Activated naive CD4-positive, alpha-beta T cell treated with anti-CD3 and anti-CD28 coated beads, Interleukin-2, amount 50 U/mL, for 16 hours (primary cell): ENCODE results near the gene HS3ST3A1.
"Not testable (repeated sequence)": the region's sequence is repeated elsewhere in the genome, so short reads cannot be mapped to it uniquely, and the experiment has no call there.

ENCODE experiments used
- DNase-seq: peaks from one replicate; pipeline ENCODE4 v3.0.0-alpha.2; 2020

The HS3ST3A1 gene

DNA sequence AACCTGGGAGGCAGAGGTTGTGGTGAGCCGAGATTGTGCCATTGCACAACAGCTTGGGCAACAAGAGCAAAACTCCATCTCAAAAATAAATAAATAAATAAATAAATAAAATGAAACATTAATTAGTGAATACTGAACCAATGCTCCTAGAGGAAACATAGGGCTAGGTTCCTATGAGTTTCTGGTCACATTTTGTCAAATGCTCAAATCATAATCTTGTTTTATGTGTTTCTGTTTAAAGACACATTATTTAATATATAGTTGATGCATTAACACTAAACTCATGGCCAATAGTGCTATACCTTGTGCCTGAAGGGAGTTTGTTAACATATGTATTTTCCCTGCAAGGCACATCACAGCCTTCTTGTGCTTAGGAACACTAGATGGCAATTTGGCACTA, 66.8 kb downstream of the HS3ST3A1 start:
- no peak for DNase-seq

DNA sequence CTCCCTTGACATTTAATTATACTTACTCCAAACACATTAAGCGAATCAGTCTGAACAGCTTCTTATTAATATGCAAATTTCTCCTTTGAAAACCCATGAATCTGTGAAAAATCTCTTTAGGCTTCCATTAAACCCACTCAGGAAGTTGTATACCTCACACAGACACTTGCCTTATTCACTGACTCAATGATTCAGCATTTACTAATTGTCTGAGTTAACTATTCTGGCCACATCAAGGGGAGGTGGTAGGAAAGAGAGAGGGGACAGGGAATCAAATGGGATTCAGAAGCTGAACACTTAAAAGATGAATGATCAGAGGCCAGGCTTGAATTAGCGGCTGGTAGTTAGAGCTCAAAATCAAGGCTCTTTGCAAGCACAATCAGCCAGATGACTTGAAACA, 70.0 kb downstream of the HS3ST3A1 start:
- no peak for DNase-seq

DNA sequence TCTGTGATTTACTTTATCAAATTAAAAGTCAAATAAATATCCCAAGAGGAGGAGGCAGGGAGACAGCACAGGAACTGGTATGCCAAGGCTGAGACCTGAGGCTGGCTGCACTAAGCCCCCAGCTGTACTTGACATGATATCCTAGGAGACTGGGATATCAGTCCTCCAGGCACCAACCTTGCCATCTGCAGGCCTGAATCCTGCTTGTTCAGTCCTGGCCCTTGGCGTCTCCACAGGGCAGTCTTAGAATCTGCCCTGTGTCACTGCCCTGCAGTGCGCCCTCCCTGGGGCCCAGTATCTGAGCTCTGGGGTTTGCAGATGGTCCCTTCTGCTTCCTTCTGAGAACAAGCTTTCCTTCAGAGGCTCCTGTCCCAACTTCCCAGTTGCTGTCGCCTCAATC, 75.9 kb downstream of the HS3ST3A1 start:
- DNase-seq = no peak

DNA sequence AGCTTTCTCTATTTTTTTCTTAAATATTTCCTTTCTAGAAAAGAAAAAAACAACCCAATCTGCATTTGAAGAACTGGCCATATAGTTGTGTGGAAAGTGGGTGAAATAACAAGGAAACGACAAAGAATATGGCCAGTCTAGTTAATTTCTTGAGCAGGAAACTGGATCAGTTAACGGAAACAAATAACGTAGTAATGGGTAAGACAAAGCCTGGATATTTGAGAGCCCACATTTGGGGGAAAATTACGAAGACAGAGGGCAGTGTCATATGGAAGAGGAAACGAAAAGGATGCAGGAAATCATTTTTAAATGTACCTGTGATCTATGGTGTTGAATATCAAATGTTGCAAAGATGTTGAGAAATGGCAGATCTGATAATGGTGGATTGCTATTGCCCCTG, 78.6 kb downstream of the HS3ST3A1 start:
- DNase-seq = no peak

DNA sequence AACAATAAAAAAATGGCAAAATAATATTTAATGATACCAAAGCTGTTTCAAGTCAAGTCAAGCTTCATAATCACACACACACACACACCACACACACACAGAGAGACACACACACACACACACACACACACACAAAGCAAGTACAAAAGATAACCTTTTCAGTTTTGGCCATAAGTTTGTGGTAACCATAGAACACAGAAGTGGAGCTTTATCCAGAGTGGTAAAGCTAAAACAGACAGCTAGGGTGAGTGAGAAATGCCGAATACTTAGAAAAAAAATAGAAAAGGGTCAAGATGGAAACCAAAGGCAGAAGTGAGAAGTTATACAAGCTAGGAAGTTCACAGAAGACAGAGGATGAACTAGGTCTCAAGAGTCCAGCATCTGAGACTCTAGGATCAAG, 79.0 kb downstream of the HS3ST3A1 start:
- DNase-seq = no peak

DNA sequence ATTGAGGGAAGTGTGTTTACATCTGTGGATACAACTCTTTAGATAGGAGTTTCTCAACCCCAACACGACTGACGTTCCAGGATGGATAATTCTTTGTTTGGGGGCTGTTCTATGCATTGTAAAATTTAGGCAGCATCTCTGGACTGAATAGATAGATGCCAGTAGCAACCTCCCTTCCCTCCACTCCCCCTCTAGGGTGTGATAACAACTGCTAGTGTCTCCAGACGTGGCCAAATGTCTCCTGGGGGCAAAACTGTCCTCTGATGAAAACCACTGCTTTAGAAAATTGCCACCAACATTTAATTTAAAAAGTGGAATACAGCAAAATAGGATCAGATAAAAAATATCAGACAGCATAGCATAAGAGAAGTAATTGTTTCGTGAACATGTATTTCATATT, 79.9 kb downstream of the HS3ST3A1 start:
- no peak for DNase-seq

DNA sequence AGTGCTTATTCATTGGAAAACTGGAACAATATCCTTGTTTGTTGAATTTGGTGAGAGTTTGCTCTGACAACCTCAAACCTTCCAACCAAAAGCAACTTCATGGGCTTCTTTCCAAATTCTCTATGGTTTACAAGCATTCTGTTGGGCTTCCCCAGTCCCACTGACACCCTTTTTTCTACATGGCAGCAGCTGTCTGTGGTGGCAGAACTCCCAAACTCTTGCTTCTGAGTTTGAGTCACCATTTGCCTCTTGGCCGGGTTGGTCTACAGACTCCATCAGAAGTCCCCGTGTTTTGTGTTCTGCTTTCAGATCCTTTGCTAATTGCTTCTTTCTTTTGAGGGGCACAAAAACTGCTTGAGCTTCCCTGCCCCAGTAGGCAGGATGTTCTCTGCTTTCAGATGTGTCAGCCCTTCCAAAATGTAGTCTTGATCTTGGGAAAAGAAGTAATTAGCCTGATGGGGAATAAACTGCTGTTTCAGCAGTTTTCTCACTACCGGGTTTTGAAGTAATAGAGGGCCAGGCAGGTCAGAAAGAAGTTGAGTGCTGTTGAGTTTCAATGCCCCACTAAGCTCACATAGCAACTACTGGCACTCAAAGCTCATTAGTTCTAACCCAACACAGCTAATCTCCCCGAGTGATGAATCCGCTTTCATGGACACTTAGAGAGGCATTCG, 80.7 kb downstream of the HS3ST3A1 start:
- DNase-seq = no peak

DNA sequence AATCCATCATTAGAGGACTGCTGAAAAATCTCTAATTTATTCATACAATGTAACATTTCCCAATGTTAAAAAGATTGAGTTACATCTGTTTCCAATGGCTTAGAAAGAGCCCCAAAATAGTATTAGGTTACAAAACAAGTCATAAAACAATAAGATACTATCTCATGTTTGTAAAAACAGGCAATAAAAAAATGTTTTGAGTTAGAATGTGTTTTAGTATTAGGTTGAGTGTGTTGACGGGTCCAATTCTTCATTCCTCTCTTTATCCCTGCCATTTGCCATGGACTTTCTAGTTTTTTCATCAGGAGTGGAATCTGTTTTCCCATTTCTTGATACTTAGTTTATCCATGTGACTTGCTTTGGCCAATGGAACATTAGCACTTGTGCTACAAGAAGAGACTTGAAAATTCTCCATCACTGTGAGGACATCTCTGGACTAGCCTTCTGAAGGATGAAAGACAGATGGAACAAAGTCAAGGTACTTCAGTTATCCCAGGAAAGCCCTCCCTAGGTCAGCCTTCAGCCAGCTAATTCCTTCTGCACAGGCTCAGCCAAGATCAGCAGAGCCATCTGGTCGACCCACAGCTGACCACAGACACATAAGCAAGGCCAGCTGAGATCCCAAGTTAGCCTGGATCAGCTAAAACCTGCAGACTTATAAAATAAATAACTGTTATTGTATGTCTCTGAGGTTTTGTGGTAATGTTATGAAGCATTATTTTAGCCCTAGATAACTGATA, 83.3 kb downstream of the HS3ST3A1 start:
- DNase-seq = no peak

DNA sequence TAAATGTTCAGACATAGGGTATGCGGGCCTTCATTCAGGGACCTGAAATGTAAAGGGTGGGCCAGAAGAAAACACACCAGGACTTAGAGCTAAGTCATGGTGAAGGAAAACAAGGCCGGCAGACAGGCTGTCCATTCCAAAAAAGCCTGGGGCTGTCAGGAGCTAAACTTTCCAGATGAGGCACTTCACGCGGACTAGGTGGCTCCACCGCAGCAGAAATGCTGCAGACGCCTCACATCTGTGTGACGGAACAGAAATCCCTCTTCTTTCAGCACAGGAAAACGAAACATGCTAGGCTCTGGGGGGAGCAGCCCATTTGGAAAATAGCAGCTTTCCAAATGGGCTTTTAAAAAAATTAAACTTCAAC, 88.7 kb downstream of the HS3ST3A1 start:
- no peak for DNase-seq

DNA sequence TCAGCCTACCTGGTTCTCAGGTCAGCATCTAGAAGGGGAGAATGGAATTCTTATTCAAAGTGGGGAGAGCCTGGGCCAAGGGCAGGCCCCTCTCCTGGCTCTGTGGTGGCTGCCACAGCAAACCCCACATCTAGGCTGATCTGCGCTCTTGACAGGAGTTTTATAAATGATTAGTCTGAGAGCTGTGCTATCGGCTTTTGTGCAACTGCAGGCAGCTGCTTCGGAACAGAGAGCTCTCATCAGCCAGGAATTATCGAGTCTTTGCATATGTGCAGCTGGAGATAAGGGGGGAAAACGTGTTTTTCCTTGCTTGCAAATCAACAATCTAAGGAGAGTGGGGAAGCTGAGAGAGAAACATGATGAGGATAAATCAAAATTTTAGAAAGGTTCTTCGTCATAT, 91.7 kb downstream of the HS3ST3A1 start:
- no peak for DNase-seq

DNA sequence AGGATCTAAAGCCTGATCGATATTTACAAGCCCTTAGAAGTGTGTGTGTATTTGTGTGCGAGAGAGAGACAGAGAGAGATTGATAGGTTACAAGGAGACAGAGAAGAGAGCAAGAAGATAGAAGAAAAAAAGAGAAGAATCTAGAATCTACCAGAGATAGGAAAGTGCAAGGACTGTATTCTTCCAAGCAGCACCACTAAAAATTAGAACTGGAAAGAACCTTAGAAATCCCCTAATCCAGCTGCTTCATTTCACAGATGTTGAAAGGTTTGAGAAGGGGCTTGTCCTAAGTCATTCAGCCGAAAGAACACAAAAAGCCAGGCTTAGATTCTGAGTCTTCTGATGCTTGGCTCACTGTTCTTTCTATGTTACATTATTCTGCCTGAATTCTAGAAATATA, 92.2 kb downstream of the HS3ST3A1 start:
- DNase-seq = no peak

DNA sequence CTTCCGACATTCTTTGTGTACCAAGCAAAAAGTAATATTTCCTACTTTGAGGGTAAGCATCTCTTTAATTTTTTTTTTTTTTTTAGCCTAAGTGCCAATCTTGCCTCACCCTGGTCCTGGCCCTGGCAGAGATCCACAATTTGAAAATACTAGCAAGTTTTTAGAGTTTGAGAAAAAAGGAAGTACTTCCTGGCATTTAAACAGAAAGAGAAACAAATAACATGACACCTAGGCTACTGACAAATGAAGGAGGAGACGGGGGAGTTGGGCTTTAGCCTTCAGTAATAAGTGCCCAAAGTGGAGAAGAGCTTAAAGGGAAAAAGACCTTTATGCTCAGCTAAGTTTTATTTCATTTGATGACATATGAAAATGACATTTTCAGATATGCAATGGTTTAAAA, 92.8 kb downstream of the HS3ST3A1 start:
- no peak for DNase-seq

DNA sequence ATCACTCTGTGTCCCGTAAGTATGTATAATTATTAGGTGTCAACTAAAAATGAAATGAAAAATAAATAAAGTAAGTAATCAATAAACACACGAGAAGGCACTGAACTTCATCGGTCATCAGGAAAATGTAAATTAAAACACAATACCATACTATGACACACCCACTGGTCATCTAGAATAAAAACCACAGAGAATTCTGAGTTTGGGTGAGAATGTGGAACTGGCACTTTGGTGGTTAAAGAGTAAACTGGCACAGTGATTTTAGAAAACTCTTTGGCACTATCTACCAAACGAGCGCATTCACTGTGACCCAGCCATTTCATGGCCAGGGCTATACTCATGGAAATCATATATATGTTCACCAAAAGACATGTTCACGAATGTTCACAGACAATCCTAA, 98.2 kb downstream of the HS3ST3A1 start:
- DNase-seq = no peak

DNA sequence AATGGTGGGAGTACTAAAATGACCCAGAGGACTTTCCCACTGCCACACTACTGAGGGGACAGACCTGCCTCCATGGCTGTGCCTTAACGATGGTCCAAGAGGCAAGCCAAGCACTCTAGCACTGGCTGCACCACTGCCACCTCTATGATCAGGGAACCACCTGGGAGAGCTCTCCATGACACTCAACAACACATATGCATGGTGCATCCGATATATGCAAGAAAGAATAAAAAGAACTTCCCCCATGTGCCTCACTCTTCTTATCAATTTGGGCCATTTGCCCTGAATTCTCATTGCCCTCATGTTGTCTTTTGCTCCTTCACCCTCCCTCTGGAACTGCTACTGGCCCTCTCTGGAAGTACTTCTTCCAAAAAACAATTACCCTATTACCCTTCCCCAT, 99.5 kb downstream of the HS3ST3A1 start:
- DNase-seq = no peak

DNA sequence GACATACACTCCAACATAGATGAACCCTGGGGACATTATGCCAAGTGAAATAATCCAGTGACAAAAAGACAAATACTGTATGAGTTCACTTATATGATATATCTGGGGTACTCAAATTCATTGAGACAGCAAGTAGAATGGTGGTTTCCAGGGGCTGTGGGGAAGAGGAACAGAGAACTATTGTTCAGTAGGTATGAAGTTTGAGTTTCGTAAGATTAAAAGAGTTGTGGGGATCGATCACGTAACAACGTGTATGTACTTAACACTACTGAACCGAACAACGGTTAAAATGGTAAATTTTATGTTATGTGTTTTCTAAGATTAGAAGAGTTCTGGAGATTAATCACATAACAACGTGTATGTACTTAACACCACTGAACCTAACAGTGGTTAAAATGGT, 100.8 kb downstream of the HS3ST3A1 start:
- DNase-seq = no peak

DNA sequence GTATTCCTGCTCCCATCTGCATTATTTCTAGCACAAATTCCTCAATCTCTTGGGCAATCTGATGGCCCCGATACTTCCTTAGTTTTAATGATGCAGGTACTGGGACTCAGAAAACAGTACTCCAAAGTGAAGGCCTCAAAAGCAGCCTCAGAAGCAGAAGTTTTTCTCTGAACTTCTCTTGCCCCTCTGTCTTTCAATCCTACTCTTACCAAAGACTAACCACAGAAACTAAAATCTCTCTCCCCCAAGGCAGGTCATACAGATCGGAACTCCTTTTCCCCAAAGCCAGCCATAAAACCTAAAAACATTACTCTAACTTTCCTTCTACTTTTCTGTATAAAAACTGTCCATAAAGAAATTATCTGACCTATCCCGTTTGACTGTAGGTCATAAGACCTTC, 103.5 kb downstream of the HS3ST3A1 start:
- DNase-seq = no peak

DNA sequence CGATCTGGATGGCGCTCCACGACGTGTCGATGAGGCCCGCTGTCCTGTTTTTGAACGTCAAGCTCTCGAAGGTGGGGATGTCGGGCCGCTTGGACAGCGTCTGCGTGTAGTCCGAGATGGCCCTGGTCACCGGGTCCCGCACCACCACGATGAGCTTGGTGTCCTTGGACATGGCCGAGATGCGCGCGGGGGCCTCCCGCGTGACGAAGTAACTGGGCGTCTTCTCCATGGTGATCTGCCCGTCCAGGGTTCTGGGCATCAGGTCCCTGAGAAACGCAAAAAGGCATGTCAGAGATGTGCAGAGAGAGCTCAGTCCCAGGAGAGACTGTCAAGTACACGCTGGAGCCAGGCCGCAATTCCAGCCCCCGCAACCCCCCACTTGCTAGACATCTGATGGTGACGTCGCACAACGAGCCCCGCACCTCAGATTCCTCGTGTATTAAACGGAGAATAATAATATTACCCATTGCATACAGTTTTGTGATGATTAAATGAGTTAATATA, 105.1 kb downstream of the HS3ST3A1 start:
- not testable (repeated sequence) for DNase-seq

DNA sequence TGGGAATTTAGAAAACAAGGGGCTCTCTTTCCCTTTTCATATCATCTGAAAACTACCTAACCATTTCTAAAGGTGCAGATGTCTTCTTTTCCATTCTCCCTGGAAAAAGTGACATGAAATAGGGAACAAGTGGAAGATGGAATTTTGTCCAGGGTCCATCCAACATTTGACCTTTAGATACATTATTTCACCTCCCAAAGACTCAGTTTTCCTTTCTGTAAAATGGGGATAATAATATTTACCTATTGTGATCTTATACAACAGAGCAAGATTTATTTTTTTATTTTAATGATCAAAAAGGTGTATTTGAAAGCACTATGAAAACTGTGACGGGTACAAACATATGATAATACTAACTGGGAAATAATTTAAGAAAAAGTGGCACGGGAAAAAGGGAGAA, 106.3 kb downstream of the HS3ST3A1 start:
- no peak for DNase-seq

DNA sequence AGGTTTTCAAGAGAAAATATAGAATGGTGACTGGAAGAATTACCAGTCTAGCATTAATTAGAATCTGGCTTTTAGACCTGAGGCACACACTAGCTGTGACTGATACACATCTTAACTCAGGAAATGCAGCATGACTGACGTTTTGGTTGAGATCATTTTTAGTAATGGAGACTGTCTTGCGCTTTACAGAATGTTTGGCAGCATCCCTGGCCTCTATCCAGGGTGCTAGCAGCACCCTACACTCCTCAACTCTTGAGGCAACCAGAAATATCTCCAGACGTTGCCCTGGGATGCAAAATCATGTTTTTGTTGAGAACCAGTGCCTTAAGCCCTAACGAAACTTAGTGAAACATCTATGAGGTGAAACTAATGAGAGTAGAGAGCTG, 109.0 kb downstream of the HS3ST3A1 start:
- DNase-seq = no peak

DNA sequence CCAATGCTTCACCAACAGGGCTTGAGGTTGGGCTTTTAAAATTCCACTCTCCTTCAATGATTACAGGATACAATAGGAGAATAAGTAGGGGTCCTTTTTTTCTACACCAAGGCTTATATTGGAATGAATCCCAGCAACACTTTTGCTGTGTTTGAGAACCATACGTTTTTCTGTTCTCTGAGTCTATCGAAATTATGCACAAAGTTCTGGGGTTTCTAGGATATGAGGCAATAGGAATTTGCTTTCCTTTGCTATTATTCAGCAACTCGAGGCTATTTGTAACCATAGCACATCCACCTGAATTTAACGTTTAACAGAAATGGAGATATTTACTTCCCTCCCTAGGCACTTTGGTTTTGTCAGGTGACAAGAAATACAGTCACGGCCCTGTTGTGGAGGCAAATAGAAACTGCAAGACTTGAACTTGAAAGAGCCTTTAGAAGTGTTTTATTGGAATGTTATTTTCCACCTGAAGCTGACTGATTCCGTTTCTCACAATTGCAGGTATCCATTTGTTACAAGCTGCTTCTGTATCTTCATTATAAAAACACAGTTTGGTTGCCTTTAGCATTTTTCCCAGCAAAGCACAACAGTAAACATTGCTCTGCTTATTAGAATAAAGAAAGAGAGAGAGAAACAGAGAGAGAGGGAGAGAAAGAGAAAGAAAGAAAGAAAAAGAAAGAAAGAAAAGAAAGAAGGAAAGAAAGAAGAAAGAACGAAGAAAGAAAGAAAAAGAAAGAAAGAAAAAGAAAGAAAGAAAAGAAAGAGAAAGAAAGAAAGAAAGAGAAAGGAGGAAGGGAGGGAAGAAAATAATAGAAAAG, 109.6 kb downstream of the HS3ST3A1 start:
- DNase-seq = no peak

DNA sequence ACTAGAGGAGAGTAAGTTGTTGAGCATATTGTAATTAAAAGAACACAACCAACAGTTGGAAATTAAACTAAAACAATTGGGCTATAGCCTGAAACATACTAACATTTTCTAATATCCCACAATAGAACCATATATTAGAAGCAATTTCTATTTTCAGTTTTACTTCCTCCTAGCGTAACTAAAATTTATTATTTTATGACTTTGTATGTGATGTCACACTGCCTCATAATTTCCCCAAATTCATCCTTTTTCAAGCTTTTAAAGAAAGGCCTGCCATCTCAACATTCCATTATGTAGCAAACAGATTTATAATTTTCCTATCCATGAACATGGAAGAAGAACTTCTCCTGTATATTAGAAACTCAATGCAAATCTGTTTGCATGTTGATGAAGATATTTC, 110.2 kb downstream of the HS3ST3A1 start:
- DNase-seq = no peak

DNA sequence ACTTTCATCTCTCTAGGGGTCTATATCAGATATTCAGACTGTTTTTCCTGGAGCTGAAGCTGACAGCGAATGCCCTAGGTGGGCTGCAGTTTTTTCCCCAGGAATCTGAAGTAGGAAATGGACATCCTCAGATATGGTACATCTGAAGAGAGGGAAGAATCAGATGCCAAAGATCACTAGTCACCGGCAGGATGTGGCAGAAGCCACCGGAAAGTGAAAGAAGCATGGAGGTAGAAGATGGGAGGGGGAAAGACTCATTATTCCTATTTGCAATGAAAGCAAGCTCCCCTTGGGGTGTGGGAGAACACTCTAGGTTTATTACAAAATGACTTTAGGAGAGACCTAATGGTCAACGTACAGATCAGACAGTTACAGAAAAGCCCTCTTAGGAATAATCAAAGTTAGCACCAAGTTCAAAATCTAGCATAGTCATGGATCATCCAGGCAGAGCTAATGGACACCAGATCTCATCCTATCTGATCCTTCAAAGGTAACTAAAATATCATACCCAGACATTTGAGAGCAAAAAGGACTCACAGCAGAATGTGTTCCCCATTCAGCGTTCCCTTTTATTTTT, 110.7 kb downstream of the HS3ST3A1 start:
- no peak for DNase-seq

DNA sequence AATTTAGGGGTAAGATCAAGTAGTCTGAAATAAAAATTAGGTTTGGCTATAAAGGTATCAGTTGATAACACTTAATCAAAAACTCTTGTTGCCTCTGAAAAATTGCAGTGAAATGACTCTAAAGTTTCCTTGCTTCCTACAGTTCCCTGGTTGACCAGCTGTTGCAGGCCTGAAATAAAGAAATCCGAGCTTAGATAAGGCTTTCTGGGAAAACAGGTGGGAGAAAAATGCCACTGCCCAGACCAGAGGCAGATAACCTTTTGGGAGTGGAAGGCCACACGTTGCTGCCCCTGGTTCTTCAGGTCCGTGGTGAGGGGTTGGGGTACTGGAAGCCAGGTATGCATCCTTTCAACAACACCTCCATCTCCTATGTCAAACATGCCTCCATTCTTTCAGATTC, 111.3 kb downstream of the HS3ST3A1 start:
- DNase-seq = no peak

DNA sequence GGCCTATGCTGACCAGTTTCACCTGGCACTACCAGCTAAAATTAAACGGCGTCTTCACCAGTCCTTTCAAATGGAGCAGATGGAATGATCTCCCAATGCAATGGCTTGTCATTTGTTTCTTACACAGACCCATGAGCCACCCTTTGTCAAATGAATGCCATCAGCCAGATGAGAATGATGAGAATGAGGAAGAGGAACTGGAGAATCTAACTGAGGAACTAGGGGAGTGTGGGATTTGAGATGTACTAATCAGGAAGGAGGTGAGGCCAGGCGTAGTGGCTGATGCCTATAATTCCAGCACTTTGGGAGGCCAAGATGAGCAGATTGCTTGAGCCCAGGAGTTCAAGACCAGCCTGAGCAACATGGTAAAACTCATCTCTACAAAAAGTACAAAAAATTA, 116.4 kb downstream of the HS3ST3A1 start:
- DNase-seq = no peak
